ENCODE measurements around the gene DNTT.

Gene DNTT

DNA sequence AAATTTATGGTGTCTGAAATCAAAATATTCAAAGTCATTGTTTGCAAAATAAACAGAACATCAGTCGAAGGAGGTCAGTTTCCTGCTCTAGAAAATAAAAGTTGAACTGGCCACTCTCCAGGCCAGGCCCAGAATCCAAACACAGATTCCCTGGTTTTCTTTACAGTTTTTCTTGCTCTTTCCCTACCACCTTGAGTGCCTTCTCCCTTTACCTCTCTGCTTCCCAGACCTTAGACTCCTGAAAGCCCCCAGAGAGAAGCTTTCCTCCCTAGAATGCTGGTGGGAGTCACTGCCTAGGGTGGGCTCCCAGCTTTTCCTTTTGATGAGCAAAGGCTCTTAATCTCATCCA is 6.1 kb downstream of the DNTT start:
- DNase-seq (ENCODE audit: low read depth): no peak

DNA sequence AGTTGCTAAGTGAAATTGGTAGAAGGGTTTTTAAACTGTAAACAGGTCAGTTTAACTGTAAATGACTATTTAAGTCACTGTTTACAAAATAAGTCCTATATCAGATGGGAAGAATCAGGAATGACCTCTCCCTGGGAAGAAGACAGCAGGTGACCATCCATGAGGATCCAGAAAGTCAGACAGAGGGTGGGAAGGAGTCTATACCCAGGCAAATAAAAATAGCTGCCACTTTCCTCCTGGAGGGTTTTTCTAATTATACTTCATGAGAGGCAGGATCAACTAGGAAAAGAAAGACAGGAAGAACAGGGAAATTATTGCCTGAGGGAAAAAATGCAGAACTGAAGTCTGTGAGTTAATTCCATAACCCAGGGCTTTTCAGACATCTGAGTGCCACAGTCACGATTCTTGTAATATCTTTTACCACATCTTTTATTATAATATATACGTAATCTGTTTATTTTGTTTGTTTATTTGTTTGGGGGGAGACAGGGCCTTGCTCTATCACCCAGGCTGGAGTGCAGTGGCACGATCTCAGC is 7.0 kb downstream of the DNTT start:
- DNase-seq (ENCODE audit: low read depth): no peak

GRCh38 chr10:96313344-96313743 is 9.1 kb downstream of the DNTT start:
- DNase-seq (ENCODE audit: low read depth): no peak

- no peak for DNase-seq (ENCODE audit: low read depth)
Measured at GRCh38 chr10:96317067-96317833, 13.0 kb downstream of the DNTT start.

GRCh38 chr10:96319754-96320474 is 15.7 kb downstream of the DNTT start:
- DNase-seq (ENCODE audit: low read depth): no peak

- no peak for DNase-seq (ENCODE audit: low read depth)
Measured at GRCh38 chr10:96321822-96322221, 17.6 kb downstream of the DNTT start.

DNA sequence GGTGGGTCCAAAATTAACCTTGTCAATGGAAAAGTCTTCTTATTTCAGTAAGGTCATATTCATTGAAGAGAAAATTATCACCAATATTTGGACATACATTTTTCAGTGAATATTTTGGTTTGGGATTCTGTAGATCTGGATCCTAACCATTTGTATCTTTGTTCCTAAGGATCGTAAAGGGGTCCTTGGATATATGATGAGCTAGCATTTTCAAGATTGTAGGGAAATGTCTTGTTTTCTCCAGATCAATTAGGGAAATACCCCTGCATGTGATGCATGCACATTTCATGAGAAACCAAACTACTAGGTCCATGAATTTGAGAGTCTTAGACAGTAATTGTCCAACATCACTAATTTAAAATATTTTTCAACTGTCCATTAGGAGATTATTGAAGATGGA is 18.0 kb downstream of the DNTT start:
- DNase-seq (ENCODE audit: low read depth): no peak

DNA sequence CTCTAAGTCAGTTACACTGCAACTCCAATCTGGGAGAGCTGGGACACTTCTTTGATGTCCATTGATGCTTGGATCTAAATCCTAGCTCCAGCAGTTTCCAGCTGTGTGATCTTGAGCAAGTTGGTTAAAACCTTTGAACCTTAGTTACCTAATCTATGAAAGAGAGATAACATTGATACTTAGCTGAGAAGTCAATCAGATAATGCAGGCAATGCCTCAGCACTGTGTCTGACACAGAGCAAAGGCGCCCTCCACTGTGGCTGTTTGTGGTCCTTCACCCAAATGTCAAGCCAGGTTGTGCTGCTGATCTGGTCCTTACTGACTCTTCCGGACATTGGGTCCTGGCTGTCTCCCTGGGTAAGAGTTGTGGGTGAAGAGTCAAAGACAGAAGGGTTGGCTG is 20.2 kb downstream of the DNTT start:
- no peak for DNase-seq (ENCODE audit: low read depth)

GRCh38 chr10:96325719-96326373 is 21.6 kb downstream of the DNTT start:
- DNase-seq (ENCODE audit: low read depth): no peak

GRCh38 chr10:96327462-96327861 is 23.2 kb downstream of the DNTT start:
- no peak for DNase-seq (ENCODE audit: low read depth)

DNA sequence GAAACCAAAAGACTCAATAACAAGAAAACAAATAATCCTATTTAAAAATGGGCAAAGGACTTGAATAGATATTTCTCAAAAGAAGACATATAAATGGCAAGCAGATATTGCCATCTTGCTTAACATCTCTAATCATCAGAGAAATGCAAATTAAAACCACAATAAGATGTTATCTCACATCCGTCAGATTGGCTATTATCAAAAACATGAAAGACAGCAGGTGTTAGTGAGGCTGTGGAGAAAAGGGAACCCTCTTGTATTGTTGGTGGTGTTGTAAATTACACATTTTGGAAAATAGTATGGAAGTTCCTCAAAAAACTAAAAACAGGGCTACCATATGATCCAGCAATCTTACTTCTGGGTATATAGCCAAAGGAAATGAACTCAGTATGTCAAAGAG is 28.9 kb downstream of the DNTT start:
- DNase-seq (ENCODE audit: low read depth): no peak

- DNase-seq (ENCODE audit: low read depth): no peak
Measured at GRCh38 chr10:96334616-96335526, 30.6 kb downstream of the DNTT start.

- DNase-seq (ENCODE audit: low read depth): no peak
Measured at GRCh38 chr10:96337106-96337505, 32.9 kb downstream of the DNTT start.

GRCh38 chr10:96338279-96338925 is 34.2 kb downstream of the DNTT start:
- no peak for DNase-seq (ENCODE audit: low read depth)

DNA sequence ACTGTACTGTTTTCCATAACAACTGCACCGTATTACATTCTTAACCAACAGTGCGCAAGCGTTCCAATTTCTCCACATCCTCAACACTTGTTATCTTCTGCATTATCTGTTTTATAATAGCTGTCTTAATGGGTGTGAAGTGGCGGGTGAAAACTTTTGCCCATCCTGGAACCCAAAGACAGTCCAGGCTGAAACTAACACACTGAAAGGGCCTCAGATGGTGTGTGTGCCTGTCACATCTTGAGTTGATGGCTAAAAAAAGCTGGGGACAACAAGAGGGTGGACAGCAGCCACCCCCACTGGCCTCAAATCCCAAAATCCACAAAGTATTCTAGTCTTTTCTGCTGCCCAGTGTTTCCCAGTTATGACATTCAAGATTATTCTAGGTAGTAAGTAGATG is 35.1 kb downstream of the DNTT start:
- DNase-seq (ENCODE audit: low read depth): no peak

DNA sequence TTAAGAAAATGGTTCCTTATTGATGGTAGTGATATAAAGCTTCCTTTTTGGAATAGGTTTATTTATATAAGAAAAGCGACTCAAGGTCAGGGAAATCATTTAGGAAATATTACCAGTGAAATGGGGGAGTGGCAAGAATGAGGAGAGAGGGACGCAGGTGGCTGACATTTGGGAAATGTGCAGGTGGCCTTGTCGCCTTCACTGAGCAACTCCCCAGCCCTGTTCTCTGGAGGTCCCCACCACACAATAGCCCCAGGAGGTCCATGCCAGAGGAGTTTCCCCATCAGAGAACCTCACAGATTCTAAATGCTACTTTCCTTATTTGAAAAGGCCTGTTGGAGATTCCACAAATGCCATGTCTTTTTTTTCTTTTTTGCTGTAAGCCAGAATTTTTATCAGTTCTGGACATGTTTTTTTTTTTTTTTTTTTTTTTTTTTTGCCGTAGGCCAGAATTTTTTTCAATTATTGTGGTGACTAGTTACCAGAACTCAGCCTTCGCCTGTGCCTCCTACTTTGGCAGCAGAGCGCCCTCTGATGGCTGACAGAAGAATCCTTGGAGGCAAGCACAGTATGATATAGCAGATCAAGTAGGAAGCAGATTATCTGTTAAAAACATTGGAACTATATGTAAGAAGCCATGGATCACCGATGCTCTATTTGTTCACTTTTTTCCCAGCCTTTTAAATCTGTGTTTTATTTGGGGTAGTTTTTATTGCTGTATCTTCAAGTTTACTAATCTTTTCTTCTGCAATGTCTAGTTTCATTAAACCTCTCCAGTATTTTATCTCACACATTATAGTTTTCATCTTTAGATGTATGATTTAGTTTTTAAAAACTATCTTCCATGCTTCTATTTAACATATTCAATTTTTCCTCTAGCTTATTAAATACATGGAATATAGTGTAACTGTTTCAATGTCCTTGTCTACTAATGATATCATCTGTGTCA is 36.0 kb downstream of the DNTT start:
- peak; percentile 11 for DNase-seq (ENCODE audit: low read depth)

GRCh38 chr10:96341219-96342182 is 37.3 kb downstream of the DNTT start:
- no peak for DNase-seq (ENCODE audit: low read depth)

GRCh38 chr10:96342402-96342801 is 38.2 kb downstream of the DNTT start:
- DNase-seq (ENCODE audit: low read depth): no peak

DNA sequence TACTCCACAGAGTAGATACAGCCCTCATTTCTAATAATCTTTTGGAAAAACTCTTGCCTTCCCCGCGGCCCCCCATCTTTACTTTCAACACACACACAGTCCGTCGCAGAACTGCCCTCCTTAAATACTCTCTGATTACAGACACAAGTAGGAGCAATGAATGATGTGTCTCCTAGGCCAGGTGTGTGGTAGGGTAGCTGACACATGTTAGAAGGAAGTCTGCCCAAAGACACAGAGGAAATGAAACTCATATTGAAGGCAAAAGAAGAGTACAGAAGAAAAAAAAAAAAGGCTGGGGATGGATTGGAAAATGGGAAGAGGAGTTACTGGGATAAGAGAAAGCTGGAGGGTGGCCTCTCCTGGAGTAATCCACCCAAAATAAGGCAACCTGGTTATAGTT is 39.9 kb downstream of the DNTT start:
- no peak for DNase-seq (ENCODE audit: low read depth)

All from activated T-helper 9 cell treated with anti-CD3 and anti-CD28 coated beads, Interleukin-2, amount 50 U/mL, for 16 hours (primary cell).